Rectal smooth muscle tissue (tissue), 1 donor: ENCODE measurements around the gene ROCK2.
"Not testable (repeated sequence)": the region's sequence is repeated elsewhere in the genome, so short reads cannot be mapped to it uniquely, and the experiment has no call there.

Experiments used
- H3K27ac ChIP-seq: one replicate; pipeline ENCODE4 v1.7.0; 2013; ENCODE audit warnings: low read depth, low read length, inconsistent platforms
- H3K27me3 ChIP-seq: one replicate; pipeline ENCODE4 v1.7.0; 2013; ENCODE audit warnings: low read length; ENCODE audit not compliant: control insufficient read depth, insufficient read depth
- H3K36me3 ChIP-seq: one replicate; pipeline ENCODE4 v1.7.0; 2013; ENCODE audit warnings: low read length; ENCODE audit not compliant: control insufficient read depth, insufficient read depth
- H3K4me1 ChIP-seq: one replicate; pipeline ENCODE4 v1.7.0; 2013; ENCODE audit warnings: low read length; ENCODE audit not compliant: control insufficient read depth, insufficient read depth
- H3K4me3 ChIP-seq: one replicate; pipeline ENCODE4 v1.7.0; 2013; ENCODE audit warnings: low read length
- H3K9ac ChIP-seq: one replicate; pipeline ENCODE4 v1.7.0; 2013; ENCODE audit warnings: low read length

The ROCK2 gene

DNA sequence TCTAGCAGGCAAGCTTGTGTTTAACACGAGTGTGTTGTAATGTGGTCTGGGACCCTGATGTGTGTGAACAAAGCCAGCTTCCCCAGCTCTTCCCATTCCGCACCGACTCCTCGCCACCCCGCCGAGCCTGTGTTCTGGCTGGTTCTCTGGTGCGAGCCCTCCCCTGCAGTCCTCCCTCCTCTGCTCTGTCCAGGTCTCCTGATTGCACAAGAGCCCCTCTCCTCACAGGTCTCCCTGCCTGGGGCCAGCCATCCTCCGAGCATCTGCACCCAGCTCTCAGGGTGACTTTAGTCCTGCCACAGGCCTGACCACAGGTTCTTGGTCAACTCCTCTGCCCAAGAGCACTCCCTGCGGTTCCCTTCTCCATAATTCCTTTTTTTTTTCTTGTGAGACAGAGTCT, 175.9 kb downstream of the ROCK2 start:
- no peaks in the 10 kb centered on the region for H3K4me1 ChIP-seq
- H3K27ac ChIP-seq: no peak overlapping the region
- H3K36me3 ChIP-seq: peaks cover 4% of the 10 kb centered on the region

DNA sequence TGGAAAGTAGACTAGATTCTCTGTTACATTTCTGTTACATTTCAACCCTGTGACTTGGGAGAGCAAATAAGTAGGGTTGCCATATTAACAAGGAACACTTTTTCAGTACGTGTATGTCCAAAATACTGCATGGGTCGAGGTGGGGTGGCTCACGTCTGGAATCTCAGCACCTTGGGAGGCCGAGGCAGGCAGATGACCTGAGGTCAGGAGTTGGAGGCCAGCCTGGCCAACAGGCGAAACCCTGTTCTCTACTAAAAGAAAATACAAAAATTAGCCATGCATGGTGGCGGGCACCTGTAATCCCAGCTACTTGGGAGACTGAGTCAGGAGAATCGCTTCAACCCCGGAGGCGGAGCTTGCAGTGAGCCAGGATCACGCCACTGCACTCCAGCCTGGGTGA, 178.0 kb downstream of the ROCK2 start:
- no peak overlapping the region for H3K4me3 ChIP-seq
- no peaks in the 10 kb centered on the region for H3K27me3 ChIP-seq
- H3K27ac ChIP-seq: no peak overlapping the region
- peaks cover 4% of the 10 kb centered on the region for H3K36me3 ChIP-seq
- H3K9ac ChIP-seq: no peak overlapping the region
- H3K4me1 ChIP-seq: no peaks in the 10 kb centered on the region

More for the DNA sequence above, 175.9 kb downstream of the ROCK2 start:
- Histone ChIP-seq H3K4me3 (no peak overlapping the region), H3K27me3 (no peaks in the 10 kb centered on the region), H3K9ac (no peak overlapping the region)

DNA sequence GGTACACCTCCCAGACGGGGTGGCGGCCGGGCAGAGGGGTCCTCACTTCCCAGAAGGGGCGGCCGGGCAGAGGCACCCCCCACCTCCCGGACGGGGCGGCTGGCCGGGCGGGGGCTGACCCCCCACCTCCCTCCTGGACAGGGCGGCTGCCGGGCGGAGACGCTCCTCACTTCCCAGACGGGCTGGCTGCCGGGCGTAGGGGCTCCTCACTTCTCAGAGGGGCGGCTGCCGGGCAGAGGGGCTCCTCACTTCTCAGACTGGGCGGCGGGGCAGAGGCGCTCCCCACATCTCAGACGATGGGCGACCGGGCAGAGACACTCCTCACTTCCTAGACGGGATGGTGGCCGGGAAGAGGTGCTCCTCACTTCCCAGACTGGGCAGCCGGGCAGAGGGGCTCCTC, 179.4 kb downstream of the ROCK2 start:
- H3K4me1 ChIP-seq, H3K4me3 ChIP-seq, H3K9ac ChIP-seq, H3K27ac ChIP-seq, H3K27me3 ChIP-seq, H3K36me3 ChIP-seq: not testable (repeated sequence)

DNA sequence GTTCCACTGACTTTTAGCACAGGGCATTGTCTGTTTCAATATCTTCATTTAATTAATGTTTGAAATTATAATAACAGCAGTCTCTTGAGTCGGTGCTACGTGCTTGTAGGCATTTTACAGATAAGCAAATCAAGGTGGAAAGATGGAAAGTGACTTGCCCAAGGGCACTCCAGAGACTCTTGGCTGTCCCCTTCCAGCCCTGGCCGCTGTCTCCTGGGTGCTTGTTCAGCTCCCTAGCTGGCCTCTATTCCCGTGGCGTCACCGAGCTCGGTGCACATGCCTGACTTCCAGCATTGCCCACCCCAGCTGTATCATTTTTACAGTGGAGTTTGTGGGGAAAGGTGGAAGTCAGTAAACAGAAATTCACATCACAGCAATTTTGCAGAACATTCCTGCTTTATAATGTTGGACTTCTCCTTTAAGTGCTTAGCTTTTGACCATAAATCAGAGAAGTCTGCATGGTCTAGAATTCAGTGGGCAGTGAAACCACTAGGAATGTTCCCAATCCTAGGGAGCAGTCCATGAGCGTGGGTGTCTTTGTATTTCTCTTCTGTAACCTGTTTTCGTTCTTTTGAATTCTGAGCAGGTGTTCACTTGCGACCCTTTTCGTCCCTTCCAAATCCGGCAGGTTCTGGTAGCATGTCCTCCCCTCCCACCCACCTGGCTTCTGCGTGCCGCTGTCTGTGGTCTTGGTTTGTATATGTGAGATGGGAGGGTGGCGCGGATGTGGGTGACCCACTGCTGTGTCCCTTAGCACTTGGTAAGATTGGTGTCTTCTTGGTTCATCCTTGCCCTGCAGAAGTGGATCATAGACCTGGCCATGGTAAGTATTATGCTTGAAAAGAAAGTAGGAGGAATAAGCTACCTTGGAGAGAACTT, 180.8 kb downstream of the ROCK2 start:
- H3K36me3 ChIP-seq: peaks cover 4% of the 10 kb centered on the region
- no peak overlapping the region for H3K27ac ChIP-seq
- H3K9ac ChIP-seq: no peak overlapping the region
- H3K4me1 ChIP-seq: no peaks in the 10 kb centered on the region
- H3K27me3 ChIP-seq: no peaks in the 10 kb centered on the region
- no peak overlapping the region for H3K4me3 ChIP-seq

- Histone ChIP-seq H3K4me1 (no peaks in the 10 kb centered on the region), H3K4me3 (no peak overlapping the region), H3K36me3 (peaks cover 4% of the 10 kb centered on the region), H3K27ac (no peak overlapping the region), H3K9ac (no peak overlapping the region), H3K27me3 (no peaks in the 10 kb centered on the region)
These were observed 182.7 kb downstream of the ROCK2 start for GRCh38 chr2:11161747-11162146.

- Histone ChIP-seq H3K9ac (no peak overlapping the region), H3K4me3 (no peak overlapping the region), H3K4me1 (peaks cover 3% of the 10 kb centered on the region), H3K36me3 (peaks cover 4% of the 10 kb centered on the region), H3K27ac (no peak overlapping the region), H3K27me3 (no peaks in the 10 kb centered on the region)
These were observed 183.5 kb downstream of the ROCK2 start for GRCh38 chr2:11160731-11161455.

DNA sequence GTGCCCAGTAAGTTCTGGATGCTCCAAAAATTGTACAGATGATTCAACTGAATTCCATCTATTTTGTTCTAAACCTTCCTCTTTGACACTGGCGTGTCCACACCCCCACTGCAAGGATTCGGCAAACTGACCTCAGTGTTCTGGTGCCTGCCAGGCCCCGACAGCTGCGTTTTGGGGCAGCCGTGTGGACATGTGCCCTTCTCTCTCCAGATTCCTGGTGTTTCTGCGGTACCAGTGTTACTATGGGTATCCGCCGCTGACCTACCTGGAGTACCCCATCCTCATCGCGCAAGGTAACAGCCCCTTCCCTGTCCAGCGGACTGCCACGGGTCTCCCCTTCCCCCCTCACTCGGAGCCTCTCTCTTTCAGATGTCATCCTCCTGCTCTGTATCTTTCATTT, 184.2 kb downstream of the ROCK2 start:
- peaks cover 4% of the 10 kb centered on the region for H3K36me3 ChIP-seq
- no peak overlapping the region for H3K27ac ChIP-seq
- H3K27me3 ChIP-seq: no peaks in the 10 kb centered on the region
- no peak overlapping the region for H3K4me3 ChIP-seq
- peaks cover 6% of the 10 kb centered on the region for H3K4me1 ChIP-seq
- no peak overlapping the region for H3K9ac ChIP-seq

DNA sequence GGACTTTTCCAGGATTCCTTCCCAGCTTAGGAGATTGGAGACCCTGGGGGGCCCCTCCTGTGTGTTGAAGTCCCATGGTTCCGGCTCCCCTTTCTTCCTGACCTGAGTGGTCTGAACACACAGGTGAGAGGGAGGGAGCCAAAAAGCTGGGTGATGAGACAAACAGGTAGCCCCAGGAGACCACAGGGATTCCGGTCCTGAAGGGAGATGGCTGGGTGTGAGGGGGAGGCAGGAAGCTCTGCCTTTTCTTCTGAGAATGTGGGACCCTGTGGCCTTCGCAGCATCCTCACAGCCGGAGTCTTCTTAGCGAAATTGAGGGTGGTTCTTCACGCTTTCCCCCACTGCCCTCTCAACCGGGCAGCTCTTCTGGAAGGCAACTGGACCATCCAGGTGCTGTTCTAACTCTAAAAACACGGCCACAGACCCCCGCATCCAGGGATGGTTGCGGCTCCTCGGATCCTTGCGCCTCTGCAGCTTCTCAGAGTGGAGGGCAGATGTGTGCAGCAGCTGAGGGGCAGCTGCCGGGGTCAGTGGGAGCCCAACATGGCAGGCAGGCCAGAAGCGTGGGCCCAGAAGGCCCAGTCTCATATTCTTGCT, 184.8 kb downstream of the ROCK2 start:
- Histone ChIP-seq H3K4me1 (peaks cover 6% of the 10 kb centered on the region), H3K27ac (no peak overlapping the region), H3K4me3 (no peak overlapping the region), H3K36me3 (peaks cover 4% of the 10 kb centered on the region), H3K27me3 (no peaks in the 10 kb centered on the region), H3K9ac (no peak overlapping the region)

- Histone ChIP-seq H3K36me3 (peaks cover 3% of the 10 kb centered on the region), H3K27me3 (no peaks in the 10 kb centered on the region), H3K27ac (no peak overlapping the region), H3K4me1 (peaks cover 6% of the 10 kb centered on the region), H3K4me3 (no peak overlapping the region), H3K9ac (no peak overlapping the region)
These were observed 185.4 kb downstream of the ROCK2 start for GRCh38 chr2:11158916-11159573.

DNA sequence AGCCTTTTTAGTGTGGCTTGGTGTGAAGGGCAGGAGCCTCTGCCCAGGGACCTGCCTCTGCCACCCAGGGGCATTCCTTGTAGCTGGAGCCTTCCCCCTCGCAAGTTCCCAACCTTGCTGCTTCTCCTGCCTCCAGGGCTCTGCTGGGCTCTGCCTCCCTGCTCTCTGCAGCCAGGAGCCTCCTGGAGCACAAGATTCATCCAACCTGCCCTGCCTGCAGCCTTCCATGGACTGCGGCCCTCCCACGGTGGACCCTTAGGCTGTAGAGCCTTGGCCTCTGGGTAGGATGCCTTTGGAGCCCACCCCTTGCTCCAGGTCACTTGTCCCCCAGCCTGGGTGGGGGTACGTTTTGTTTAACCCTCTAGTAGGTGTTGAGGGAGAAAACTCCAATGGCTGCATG, 186.7 kb downstream of the ROCK2 start:
- H3K4me1 ChIP-seq: peaks cover 6% of the 10 kb centered on the region

GRCh38 chr2:11157296-11157695, 187.1 kb downstream of the ROCK2 start:
- Histone ChIP-seq H3K9ac (no peak overlapping the region), H3K4me1 (peaks cover 6% of the 10 kb centered on the region), H3K27ac (no peak overlapping the region), H3K36me3 (no peaks in the 10 kb centered on the region), H3K4me3 (no peak overlapping the region), H3K27me3 (no peaks in the 10 kb centered on the region)

More for the DNA sequence above, 186.7 kb downstream of the ROCK2 start:
- no peak overlapping the region for H3K4me3 ChIP-seq
- H3K9ac ChIP-seq: no peak overlapping the region
- no peak overlapping the region for H3K27ac ChIP-seq
- no peaks in the 10 kb centered on the region for H3K36me3 ChIP-seq
- H3K27me3 ChIP-seq: no peaks in the 10 kb centered on the region

DNA sequence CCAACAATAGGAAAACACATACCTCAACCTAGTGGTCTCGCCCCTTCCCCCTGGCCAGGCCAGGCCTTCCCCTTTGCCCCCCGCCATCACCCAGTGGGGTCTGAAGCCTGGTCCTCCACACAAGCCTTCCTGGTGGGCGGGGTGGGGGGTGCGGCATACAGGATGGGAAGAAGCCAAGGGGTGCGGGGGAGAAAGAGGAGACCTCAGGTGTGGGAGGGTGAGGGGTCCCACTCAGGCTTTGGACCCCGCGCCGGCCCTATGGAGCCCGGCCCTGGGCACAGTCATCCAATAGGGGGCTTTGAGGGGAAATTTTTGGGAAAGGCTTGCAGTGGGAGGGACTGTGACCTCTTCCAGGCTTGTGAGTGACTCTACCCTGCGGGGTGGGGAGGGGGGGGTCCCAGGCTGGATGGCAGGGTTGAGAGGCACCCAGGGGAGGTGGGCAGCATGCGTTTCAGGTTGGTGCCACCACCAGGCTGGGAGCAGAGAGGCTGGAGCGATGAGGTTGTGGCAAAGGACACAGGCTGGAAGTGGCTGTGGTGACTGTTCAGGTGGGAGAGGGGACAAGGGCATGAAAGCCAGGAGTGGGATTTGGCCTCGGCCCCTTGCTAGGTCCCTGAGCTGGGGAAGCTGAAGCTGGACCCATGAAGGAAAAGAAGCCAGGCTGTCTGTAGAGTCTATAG, 187.9 kb downstream of the ROCK2 start:
- Histone ChIP-seq H3K27me3 (no peaks in the 10 kb centered on the region), H3K4me1 (peaks cover 6% of the 10 kb centered on the region), H3K9ac (no peak overlapping the region), H3K36me3 (no peaks in the 10 kb centered on the region), H3K4me3 (peak overlapping the region; percentile 85), H3K27ac (no peak overlapping the region)
